GM21529 (cell line): Measurements from ENCODE around the gene STIP1.

Source experiments
- ATAC-seq: cut with Tn5 transposase; IDR thresholded peaks from one replicate; pipeline ENCODE4 v1.9.1; 2021; ENCODE audit not compliant: unreplicated experiment

Gene STIP1

DNA sequence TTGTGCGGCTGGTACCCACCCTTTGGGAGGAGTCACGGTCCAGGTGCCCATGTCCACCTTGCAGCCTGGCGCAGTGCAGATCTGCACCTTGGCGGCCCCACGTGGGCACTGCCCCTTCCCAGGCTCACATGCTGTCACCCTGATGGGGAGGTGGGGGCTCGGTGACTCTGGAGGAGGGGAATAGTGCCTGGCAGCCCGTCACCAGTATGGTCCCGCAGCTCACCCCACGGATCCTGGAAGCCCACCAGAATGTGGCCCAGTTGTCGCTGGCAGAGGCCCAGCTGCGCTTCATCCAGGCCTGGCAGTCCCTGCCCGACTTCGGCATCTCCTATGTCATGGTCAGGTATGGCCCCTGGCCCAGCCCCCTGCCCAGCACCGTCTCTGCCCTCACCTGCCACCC lies 34.8 kb downstream of the STIP1 start:
- ATAC-seq = no peak

DNA sequence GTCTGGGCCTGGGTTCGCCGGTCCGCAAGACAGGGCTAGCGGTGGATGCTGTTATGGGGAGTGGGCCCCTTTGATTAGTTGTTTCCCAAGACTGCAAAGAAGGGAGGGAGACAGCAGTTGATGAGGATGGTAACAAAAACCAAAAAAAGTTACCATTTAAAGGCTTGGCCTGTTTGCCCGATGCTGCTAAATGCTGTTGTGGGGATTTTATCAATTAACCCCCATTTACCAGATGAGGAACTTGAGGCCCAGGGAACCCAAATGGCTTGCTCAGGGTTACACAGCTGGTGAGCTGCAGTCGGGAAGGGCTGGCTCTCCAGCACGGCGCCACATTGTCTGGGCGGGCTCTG lies 36.7 kb downstream of the STIP1 start:
- ATAC-seq = no peak

DNA sequence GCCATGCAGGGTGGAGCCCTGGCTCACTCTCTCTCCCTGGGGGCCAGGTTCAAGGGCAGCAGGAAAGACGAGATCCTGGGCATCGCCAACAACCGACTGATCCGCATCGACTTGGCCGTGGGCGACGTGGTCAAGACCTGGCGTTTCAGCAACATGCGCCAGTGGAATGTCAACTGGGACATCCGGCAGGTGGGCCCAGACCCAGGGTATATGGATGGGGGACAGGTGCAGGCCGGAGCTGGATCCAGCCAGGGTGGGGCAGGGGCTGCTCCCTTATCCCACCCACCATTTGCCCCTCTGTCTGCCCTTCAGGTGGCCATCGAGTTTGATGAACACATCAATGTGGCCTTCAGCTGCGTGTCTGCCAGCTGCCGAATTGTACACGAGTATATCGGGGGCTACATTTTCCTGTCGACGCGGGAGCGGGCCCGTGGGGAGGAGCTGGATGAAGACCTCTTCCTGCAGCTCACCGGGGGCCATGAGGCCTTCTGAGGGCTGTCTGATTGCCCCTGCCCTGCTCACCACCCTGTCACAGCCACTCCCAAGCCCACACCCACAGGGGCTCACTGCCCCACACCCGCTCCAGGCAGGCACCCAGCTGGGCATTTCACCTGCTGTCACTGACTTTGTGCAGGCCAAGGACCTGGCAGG lies 37.2 kb downstream of the STIP1 start:
- no peak for ATAC-seq

DNA sequence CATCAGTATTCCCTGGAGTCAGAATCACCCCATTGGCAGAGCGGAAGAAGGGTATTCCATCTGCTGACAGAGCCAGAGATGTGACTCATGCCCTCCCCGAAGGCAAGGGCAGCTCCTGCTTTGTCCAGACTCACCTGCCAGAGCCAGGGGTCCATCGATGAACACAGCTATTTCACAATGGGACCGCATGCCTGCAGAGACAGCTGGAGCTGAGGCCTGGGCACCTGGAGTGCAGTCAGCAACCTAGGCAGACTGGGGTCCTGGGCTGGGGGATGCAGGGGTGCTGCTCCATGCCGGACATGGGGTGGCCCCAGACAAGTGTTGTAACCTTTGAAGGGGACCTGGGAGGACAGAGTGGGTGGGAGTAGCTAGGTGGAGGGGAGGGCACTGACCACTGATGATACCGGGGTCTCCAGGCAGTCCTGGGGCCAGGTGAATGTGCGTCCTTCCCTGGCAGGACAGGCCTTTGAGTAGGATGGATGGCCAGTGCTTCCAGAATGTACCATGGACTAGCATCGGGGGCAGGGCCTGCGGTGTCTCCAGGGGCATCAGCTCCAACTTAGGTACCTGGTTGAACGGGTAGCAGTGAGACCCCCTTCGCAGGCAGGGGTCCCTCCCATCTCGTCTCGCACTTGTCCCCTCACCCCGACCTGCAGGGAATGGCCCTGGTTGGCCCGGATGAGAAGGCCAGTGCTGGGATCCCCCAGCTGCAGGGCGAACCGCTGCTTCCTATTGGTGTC lies 38.4 kb downstream of the STIP1 start:
- ATAC-seq = no peak

DNA sequence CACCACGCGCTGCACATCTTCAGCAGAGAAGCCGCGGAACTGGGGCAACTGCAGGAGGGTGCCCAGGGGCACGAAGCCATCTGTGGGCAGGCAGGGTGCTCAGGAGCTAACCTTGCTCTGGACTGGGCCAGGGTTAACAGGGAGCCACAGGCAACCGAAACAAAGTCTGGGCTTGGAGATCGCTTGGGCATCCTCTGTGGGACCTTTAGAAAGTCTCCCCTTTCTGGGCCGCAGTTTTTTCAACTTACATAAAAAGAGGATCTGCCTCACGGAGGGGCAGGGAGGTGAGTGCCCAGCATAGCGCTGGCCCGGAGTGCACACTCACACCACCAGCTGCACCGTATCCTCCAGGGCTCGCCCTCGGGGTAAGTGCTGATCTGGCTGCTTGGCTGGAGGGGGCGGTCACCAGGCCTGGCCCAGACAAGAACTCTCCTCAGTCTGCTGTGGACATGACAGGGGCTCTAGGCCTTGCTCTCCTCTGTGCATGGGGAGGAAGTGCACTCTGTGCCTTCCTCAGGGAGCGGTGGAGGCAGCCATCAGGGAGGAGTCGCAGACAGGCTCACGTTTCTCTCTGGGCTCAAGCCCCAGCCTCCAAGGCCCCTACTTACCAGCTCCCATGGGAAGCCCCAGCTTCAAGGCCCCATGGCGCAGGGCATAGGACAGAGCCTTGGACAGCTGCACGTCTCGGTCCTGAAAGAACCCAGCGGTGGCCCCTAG lies 39.1 kb downstream of the STIP1 start:
- no peak for ATAC-seq

DNA sequence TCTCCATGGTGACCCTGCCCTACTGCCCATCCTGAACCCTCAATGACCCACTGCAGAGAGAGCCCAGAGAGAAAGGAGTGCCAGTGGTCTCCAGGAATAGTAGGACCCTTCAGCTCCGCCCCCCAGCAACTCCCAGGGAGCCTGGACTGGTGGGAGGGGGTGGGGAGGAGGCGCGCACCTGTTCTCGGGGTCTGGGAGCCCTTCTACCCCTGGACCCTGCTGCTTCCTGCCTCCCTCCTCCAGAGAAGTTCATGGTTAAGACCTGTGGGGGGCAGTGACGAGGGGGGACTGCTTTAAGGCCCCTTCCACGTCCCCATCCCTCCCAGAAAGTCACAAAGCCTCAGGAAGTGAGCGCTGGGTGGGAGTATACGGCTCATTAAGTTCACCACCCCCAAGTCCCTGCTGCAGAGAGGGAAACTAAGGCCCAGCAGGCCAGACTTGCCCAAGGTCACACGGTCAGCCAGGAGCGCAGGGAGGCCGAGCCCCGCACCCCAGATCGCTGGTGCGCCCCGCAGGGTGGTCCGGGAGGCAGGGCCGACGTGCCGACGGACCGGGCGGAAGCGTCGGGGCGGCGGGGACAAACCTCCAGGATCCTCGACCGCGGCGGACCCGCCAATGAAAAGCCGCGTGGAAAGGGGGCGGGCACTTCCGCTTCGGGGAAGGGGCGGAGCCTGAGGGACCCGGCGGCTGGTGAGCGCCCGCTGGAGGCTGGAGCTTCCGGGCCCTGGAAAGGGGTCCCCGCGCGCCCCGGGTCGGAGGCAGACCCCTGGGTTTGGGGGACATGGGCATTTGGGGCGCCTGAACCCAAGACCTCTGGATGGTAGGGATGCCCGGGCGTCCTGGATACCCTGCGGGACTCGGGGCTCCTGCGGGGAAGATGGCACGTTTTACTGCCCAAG lies 39.9 kb downstream of the STIP1 start, which contains the start of the genes NUDT22 and TRPT1:
Gene NUDT22, plus strand, starts transcription at position 667 of the 899 bp plus-strand sequence. CDS start 379 bp downstream, outside the sequence.
Gene TRPT1, minus strand, starts transcription at position 579 of the 899 bp plus-strand sequence. Its CDS starts 326 bp downstream, at position 253.
- peak; percentile 42 for ATAC-seq

DNA sequence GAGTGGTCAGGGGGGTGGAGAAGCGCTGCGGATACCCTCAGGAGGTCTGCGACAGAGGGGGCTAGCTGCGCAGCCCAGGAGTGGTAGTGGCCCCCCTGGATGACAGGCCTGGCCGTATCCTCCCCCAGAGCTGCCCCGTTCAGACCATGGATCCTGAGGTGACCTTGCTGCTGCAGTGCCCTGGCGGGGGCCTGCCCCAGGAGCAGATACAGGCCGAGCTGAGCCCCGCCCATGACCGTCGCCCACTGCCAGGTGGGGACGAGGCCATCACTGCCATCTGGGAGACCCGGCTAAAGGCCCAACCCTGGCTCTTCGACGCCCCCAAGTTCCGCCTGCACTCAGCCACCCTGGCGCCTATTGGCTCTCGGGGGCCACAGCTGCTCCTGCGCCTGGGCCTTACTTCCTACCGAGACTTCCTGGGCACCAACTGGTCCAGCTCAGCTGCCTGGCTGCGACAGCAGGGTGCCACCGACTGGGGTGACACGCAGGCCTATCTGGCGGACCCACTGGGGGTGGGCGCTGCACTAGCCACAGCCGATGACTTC lies 40.6 kb downstream of the STIP1 start:
- peak; percentile 38 for ATAC-seq

DNA sequence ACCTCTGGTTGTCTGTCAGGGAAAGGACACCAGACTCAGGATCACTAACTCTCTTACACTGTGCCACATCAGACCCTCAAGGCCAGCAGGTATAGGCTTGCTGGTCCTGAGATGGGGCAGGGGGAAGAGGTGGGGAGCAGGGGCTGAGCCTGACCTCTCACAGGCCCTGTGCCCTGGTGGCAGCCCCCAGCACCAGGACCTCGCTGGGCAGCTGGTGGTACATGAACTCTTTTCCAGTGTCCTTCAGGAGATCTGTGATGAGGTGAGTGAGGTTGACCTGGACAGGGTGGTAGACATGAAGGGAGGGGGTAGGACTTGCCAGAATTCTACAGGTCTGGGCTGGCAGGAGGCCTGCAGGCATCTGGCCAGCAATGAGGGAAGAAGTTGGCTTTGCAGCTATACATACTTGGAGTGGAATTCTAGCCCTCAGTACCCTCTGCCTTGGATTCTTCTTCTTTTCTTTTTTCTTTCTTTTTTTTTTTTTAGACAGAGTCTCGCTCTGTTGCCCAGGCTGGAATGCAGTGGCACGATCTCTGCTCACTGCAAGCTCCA lies 41.5 kb downstream of the STIP1 start:
- ATAC-seq = no peak

DNA sequence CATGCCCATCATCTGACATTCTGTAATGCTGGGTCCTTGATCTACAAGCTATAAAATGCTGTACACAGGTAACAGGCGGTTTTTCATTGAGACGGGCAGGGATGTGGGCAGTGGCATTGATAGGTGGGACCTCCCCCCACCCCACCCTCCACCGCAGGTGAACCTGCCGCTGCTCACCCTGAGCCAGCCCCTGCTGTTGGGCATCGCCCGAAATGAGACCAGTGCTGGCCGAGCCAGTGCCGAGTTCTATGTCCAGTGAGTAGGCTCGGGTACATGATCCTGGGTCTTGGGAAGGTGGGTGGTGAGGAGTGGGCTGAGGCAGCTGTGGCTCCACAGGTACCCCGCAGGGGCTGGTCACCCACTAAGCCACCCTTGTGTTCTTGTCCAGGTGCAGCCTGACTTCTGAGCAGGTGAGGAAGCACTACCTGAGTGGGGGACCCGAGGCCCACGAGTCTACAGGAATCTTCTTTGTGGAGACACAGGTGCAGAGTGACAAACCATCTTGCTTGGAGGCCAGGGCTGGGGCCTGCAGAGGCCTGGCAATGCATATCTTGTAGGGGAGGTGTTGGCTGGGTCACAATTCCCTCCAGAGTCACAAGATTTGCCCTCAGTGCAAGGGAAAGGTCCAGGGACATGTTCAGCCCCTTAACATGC lies 43.2 kb downstream of the STIP1 start:
- ATAC-seq = no peak

DNA sequence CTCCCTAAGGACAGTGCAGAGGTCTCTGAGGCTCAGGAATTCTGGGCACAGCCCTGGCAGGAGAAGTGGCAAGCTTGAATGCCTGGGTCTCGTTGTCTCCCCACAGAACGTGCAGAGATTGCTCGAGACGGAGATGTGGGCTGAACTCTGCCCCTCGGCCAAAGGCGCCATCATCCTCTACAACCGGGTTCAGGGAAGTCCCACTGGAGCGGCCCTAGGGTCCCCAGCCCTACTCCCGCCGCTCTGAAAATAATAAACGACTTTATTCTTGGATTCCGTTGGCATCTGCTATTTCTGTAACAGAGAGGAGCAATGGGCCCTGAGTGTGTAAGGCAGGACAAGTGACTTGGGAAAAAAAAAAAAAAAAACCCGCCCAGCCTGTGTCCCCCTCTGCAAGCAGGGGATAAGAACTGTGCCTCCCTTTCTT lies 43.8 kb downstream of the STIP1 start:
- ATAC-seq = no peak

DNA sequence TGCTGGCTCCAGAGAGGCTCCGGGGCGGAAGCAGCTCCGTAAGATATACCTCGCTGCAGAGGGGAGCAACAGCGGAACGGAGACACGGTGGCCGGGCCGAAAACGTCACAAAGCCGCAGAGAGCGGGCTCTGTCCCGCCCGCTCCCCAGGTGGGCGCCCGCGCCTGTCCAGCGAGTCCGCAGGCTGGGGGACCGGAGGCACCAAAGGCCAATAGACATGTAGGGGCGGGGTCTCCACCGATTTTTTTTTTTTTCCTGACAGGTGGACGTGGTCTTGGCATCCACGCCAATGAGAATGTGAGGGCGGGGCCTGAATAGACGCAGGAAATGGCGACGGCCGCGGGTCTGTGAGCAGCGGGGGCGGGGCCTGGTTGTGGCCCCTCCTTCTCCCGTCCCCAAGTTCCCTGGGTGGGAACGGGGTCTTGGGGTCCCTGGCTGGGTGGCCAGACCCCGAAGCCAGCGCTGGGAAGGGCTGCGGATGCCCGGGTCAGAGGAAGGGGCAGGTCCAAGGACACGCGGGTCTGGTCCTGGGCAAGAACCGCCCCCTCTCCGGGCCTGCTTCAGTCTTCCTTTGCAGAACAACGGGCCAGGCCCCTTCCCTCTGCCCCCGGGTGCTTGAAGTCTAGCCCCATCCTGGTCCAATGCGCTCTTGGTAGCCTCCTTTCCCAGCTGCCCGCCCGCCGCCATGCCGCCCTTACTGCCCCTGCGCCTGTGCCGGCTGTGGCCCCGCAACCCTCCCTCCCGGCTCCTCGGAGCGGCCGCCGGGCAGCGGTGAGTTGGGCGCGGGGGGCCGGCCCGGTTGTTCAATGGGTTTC lies 44.4 kb downstream of the STIP1 start, which contains the start of gene DNAJC4:
Gene DNAJC4, plus strand, starts transcription at position 378 of the 814 bp plus-strand sequence. Its CDS starts 307 bp downstream, at position 685.
- peak; percentile 43 for ATAC-seq

DNA sequence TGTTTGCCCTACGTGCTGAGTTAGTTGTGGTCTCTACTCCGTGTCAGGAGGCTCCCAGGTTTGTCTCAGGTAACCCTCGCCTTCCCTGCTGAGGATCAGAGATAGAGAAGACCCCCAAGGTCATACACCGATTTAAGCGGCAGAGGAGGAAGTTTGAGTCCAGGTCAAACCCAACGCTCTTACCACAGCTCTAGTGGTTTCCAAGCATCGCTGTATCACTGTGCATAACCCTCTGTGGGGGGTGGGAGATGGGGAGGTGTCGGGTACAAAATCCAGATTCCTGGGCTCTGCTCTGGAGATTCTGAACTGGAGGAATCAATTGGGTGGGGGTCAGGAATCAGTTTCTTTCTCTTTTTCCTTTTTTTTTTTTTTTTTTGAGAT lies 45.0 kb downstream of the STIP1 start:
- ATAC-seq = no peak

DNA sequence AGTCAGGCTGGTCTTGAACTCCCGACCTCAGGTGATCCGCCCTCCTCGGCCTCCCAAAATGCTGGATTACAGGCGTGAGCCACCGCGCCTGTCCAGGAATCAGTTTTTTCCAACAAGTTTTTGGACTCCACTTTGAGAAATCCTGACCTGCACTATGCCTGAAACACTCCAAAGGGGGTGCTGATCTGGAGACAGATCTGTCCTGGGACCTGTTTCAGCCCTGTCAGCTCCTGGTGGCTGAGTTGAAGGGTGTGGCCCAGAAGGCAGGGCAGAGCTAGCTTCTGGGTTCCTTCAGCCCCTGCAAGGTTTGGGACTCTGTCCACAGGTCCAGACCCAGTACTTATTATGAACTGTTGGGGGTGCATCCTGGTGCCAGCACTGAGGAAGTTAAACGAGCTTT lies 45.6 kb downstream of the STIP1 start:
- ATAC-seq = no peak

DNA sequence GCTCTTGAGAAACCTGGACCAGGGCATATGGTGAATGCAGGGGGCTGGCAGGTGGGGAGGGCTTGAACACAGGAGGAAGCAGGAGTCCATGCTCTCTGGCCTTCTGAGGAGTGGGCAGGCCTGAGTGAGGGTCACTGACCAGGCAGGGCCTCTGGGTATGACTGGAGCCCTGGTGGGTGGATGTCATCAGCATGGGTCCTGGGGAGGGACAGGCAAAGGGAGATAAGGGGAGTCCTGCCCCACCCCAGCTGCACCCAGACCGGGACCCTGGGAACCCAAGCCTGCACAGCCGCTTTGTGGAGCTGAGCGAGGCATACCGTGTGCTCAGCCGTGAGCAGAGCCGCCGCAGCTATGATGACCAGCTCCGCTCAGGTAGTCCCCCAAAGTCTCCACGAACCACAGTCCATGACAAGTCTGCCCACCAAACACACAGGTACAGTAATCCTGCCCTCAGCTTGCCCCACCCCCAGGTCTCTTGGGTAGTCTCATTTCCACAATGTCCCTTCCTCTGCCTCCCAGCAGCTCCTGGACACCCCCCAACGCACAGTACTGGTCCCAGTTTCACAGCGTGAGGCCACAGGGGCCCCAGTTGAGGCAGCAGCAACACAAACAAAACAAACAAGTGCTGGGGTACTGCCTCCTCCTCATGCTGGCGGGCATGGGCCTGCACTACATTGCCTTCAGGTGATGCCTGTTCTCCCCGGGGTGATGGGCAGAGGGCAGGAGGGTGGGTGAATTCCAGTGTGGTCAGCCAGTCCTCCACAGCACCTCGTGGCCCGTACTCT lies 46.4 kb downstream of the STIP1 start:
- no peak for ATAC-seq

DNA sequence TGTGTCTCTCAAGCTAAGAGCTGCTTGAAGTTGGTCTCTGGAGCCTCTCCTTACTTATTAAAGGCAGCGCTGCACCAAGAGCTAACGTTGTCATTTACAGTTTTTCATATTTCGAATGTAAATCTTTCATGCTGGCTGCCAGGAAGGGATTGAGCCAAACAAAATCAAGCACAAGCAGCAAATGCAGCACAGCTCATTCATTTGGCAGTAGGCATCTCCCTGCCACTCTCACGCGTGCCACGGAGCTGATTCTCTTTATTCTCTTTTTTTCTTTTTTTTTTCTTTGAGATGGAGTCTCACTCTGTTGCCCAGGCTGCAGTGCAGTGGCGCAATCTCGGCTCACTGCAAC lies 47.0 kb downstream of the STIP1 start:
- no peak for ATAC-seq

DNA sequence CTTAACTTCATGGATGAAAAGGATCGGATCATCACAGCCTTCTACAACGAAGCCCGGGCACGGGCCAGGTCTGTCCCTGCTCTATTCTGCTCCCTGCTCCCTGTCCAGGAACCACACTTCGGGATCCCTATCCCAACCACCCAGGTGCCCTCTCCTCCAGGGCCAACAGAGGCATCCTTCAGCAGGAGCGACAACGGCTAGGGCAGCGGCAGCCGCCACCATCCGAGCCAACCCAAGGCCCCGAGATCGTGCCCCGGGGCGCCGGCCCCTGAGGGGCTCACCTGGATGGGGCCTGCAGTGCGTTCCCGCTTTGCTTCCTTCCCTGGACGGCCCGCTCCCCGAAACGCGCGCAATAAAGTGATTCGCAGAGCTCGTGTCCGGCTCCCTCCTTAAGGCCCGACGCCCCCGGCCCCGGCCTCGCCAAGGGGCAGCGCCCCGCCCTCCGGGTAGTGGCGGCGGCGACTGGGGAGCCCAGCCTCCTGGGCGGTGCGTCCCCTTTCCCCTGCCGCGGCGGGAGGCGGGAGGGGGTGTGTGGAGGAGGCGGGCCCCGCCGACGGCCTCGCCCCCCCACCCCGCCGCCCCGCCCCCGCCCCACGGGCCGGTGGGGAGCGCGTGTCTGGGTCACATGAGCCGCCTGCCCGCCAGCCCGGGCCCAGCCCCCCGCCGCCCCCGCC lies 48.1 kb downstream of the STIP1 start, which contains the start of gene VEGFB:
Gene VEGFB, plus strand, starts transcription at position 672 of the 674 bp plus-strand sequence. CDS start 250 bp downstream, outside the sequence.
- ATAC-seq = no peak

DNA sequence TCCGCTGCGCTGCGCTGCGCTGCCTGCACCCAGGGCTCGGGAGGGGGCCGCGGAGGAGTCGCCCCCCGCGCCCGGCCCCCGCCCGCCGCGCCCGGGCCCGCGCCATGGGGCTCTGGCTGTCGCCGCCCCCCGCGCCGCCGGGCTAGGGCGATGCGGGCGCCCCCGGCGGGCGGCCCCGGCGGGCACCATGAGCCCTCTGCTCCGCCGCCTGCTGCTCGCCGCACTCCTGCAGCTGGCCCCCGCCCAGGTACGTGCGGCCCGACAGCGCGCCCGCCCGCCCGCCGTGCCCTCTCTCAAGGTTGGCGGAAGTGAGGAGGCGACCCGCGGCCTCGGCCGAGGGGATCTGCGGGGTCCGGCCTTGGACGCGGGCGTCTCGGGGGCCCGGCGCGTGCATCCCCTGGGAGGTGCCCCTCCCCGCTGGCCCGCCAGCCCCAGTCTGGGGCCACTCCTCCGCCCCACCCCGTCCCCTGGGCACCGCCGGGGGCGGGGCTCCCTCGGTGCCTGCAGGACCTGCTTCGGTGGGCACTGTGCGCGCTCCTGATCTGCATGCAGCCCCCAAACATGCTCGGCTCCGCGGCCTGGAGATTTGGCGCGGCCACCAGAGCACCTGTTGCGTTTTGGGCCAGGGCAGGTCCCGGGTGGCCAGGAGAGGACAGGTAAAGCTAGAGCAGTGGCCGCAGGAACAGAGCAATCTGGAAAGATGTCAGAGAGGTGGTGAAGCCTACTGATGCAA lies 48.8 kb downstream of the STIP1 start:
- no peak for ATAC-seq
